H1 (cell line): Measurements from ENCODE around the gene TSEN2. TPM values are rescaled to one million over a fixed set of nuclear protein-coding genes. Genes with fewer than 3 reads are reported as not detected.

Experiments
- CTCF ChIP-seq, 3 experiments: IDR thresholded peaks; 1 replicate in 2 of 3; 2 replicates in 1 of 3; pipeline versions ENCODE4 v1.5.1 to v1.6.1; 2011; ENCODE audit warnings: low read length in 3 of 3, mild to moderate bottlenecking in 3 of 3, inconsistent platforms in 2 of 3, low read depth in 1 of 3, moderate library complexity in 1 of 3; ENCODE audit not compliant: insufficient read depth in 1 of 3; ENCODE audit errors: control extremely low read depth in 1 of 3
- JUN ChIP-seq: IDR thresholded peaks from 2 replicates; pipeline ENCODE4 v1.6.1; 2011; ENCODE audit warnings: low read depth, mild to moderate bottlenecking, improper control_type of control experiment, low read length
- PHF8 ChIP-seq: fragments of 200-600 bp; sonication (generic); conservative IDR thresholded peaks from 2 replicates; pipeline ENCODE4 v1.7.1; 2012; ENCODE audit warnings: low read depth, mild to moderate bottlenecking, inconsistent platforms, low read length, moderate library complexity
- SP1 ChIP-seq: IDR thresholded peaks from 2 replicates; pipeline ENCODE4 v1.6.1; 2011; ENCODE audit warnings: low read depth, low read length
- SP4 ChIP-seq: IDR thresholded peaks from 2 replicates; pipeline ENCODE4 v1.6.1; 2012; ENCODE audit warnings: low read length, inconsistent platforms
- polyA plus RNA-seq, 7 experiments: library from polyadenylated mRNA; depleted of rRNA in 3 of 7; stranded (reverse) in 5 of 7; unstranded in 2 of 7; fragments of >200 nt in 5 of 7; fragments of 200-250 nt in 2 of 7; gene quantifications; 1 replicate in 5 of 7; 2 replicates in 1 of 7; 4 replicates in 1 of 7; pipeline versions ENCODE4 v1.2.1 to v1.2.3, GENCODE V29; 2011 to 2013; ENCODE audit warnings: missing spikeins in 2 of 7, mixed read lengths in 2 of 7
- total RNA-seq: library from RNA; stranded (reverse); fragmentation: NEBNext Ultra II Directional; extraction: Animal tissue kit (Norgen Biotek cat#: 25700); gene quantifications from 2 replicates; pipeline ENCODE4 v1.2.1, GENCODE V29; 2021

Gene TSEN2
- total and polyA plus RNA-seq, 2 of the 8 experiments (the other 6 are each of a cell fraction or from before 2014, with no cell fraction given), result 16.1 to 22.4 TPM

- TF ChIP-seq CTCF (IDR thresholded peaks at IDR 0.05; ENCODE audit: control extremely low read depth in 1 of 3, insufficient read depth in 1 of 3, low read depth in 1 of 3, low read length in 3 of 3) (no peak), SP4 (no peak), PHF8 (no peak), JUN (no peak), SP1 (no peak)
These were observed 23.5 kb downstream of the TSEN2 start (continued) for GRCh38 chr3:12507591-12508281.
